ENCODE results near the gene CCDC12.

CCDC12 gene

GRCh38 chr3:46955157-46955556 is 21.4 kb downstream of the CCDC12 start:
- H3K36me3 ChIP-seq (ENCODE audit: insufficient read depth, low read length) = no peaks in the 10 kb centered on the region
- H3K4me1 ChIP-seq (ENCODE audit: insufficient read depth, low read length) = peaks cover 16% of the 10 kb centered on the region
- no peak overlapping the region for H3K9ac ChIP-seq (ENCODE audit: low read depth, low read length)
- H3K9me3 ChIP-seq (ENCODE audit: control insufficient read depth, insufficient read depth, low read length) = no peaks in the 10 kb centered on the region

- Histone ChIP-seq H3K36me3 (ENCODE audit: insufficient read depth, low read length) (no peaks in the 10 kb centered on the region), H3K4me1 (ENCODE audit: insufficient read depth, low read length) (peaks cover 13% of the 10 kb centered on the region), H3K9ac (ENCODE audit: low read depth, low read length) (no peak overlapping the region), H3K9me3 (ENCODE audit: control insufficient read depth, insufficient read depth, low read length) (no peaks in the 10 kb centered on the region)
Observed at GRCh38 chr3:46954178-46954577, 22.4 kb downstream of the CCDC12 start.

- Histone ChIP-seq H3K36me3 (ENCODE audit: insufficient read depth, low read length) (no peaks in the 10 kb centered on the region), H3K4me1 (ENCODE audit: insufficient read depth, low read length) (peaks cover 17% of the 10 kb centered on the region), H3K9me3 (ENCODE audit: control insufficient read depth, insufficient read depth, low read length) (no peaks in the 10 kb centered on the region), H3K9ac (ENCODE audit: low read depth, low read length) (no peak overlapping the region)
Observed at GRCh38 chr3:46953234-46954010, 23.1 kb downstream of the CCDC12 start.

GRCh38 chr3:46952813-46953212 is 23.7 kb downstream of the CCDC12 start:
- peaks cover 17% of the 10 kb centered on the region for H3K4me1 ChIP-seq (ENCODE audit: insufficient read depth, low read length)
- H3K36me3 ChIP-seq (ENCODE audit: insufficient read depth, low read length) = no peaks in the 10 kb centered on the region
- no peaks in the 10 kb centered on the region for H3K9me3 ChIP-seq (ENCODE audit: control insufficient read depth, insufficient read depth, low read length)
- no peak overlapping the region for H3K9ac ChIP-seq (ENCODE audit: low read depth, low read length)

GRCh38 chr3:46950650-46951241 is 25.8 kb downstream of the CCDC12 start:
- no peak overlapping the region for H3K9ac ChIP-seq (ENCODE audit: low read depth, low read length)
- no peaks in the 10 kb centered on the region for H3K36me3 ChIP-seq (ENCODE audit: insufficient read depth, low read length)
- H3K4me1 ChIP-seq (ENCODE audit: insufficient read depth, low read length) = peaks cover 17% of the 10 kb centered on the region
- H3K9me3 ChIP-seq (ENCODE audit: control insufficient read depth, insufficient read depth, low read length) = no peaks in the 10 kb centered on the region

GRCh38 chr3:46950177-46950576 is 26.4 kb downstream of the CCDC12 start:
- no peaks in the 10 kb centered on the region for H3K36me3 ChIP-seq (ENCODE audit: insufficient read depth, low read length)
- peaks cover 17% of the 10 kb centered on the region for H3K4me1 ChIP-seq (ENCODE audit: insufficient read depth, low read length)
- H3K9me3 ChIP-seq (ENCODE audit: control insufficient read depth, insufficient read depth, low read length) = no peaks in the 10 kb centered on the region
- no peak overlapping the region for H3K9ac ChIP-seq (ENCODE audit: low read depth, low read length)

GRCh38 chr3:46948830-46949671 is 27.5 kb downstream of the CCDC12 start:
- Histone ChIP-seq H3K36me3 (ENCODE audit: insufficient read depth, low read length) (no peaks in the 10 kb centered on the region), H3K9ac (ENCODE audit: low read depth, low read length) (no peak overlapping the region), H3K4me1 (ENCODE audit: insufficient read depth, low read length) (peaks cover 20% of the 10 kb centered on the region), H3K9me3 (ENCODE audit: control insufficient read depth, insufficient read depth, low read length) (no peaks in the 10 kb centered on the region)

- Histone ChIP-seq H3K9me3 (ENCODE audit: control insufficient read depth, insufficient read depth, low read length) (no peaks in the 10 kb centered on the region), H3K36me3 (ENCODE audit: insufficient read depth, low read length) (no peaks in the 10 kb centered on the region), H3K4me1 (ENCODE audit: insufficient read depth, low read length) (peaks cover 22% of the 10 kb centered on the region), H3K9ac (ENCODE audit: low read depth, low read length) (no peak overlapping the region)
Observed at GRCh38 chr3:46947981-46948791, 28.4 kb downstream of the CCDC12 start.

- Histone ChIP-seq H3K36me3 (ENCODE audit: insufficient read depth, low read length) (no peaks in the 10 kb centered on the region), H3K9ac (ENCODE audit: low read depth, low read length) (no peak overlapping the region), H3K4me1 (ENCODE audit: insufficient read depth, low read length) (peaks cover 15% of the 10 kb centered on the region)
Observed at GRCh38 chr3:46947546-46947901, 29.0 kb downstream of the CCDC12 start.

GRCh38 chr3:46946856-46947545 is 29.5 kb downstream of the CCDC12 start:
- Histone ChIP-seq H3K9ac (ENCODE audit: low read depth, low read length) (no peak overlapping the region), H3K4me1 (ENCODE audit: insufficient read depth, low read length) (peaks cover 15% of the 10 kb centered on the region), H3K36me3 (ENCODE audit: insufficient read depth, low read length) (no peaks in the 10 kb centered on the region), H3K9me3 (ENCODE audit: control insufficient read depth, insufficient read depth, low read length) (no peaks in the 10 kb centered on the region)

More at GRCh38 chr3:46947546-46947901, 29.0 kb downstream of the CCDC12 start:
- no peaks in the 10 kb centered on the region for H3K9me3 ChIP-seq (ENCODE audit: control insufficient read depth, insufficient read depth, low read length)

- H3K4me1 ChIP-seq (ENCODE audit: insufficient read depth, low read length) = peaks cover 15% of the 10 kb centered on the region
- no peaks in the 10 kb centered on the region for H3K36me3 ChIP-seq (ENCODE audit: insufficient read depth, low read length)
- no peaks in the 10 kb centered on the region for H3K9me3 ChIP-seq (ENCODE audit: control insufficient read depth, insufficient read depth, low read length)
- H3K9ac ChIP-seq (ENCODE audit: low read depth, low read length) = no peak overlapping the region
Observed at GRCh38 chr3:46946416-46946815, 30.1 kb downstream of the CCDC12 start.

- Histone ChIP-seq H3K36me3 (ENCODE audit: insufficient read depth, low read length) (peaks cover 3% of the 10 kb centered on the region; the same call in 1 of the 2 replicates), H3K9me3 (ENCODE audit: control insufficient read depth, insufficient read depth, low read length) (no peaks in the 10 kb centered on the region), H3K9ac (ENCODE audit: low read depth, low read length) (no peak overlapping the region), H3K4me1 (ENCODE audit: insufficient read depth, low read length) (peaks cover 12% of the 10 kb centered on the region; the same call in 1 of the 2 replicates)
Observed at GRCh38 chr3:46944191-46944590, 32.4 kb downstream of the CCDC12 start.

GRCh38 chr3:46943237-46944187 is 33.0 kb downstream of the CCDC12 start:
- Histone ChIP-seq H3K36me3 (ENCODE audit: insufficient read depth, low read length) (peaks cover 3% of the 10 kb centered on the region; the same call in 1 of the 2 replicates), H3K9ac (ENCODE audit: low read depth, low read length) (no peak overlapping the region), H3K4me1 (ENCODE audit: insufficient read depth, low read length) (0 out of 2 replicates have a peak, but pooled peaks cover 8% of the 10 kb centered on the region), H3K9me3 (ENCODE audit: control insufficient read depth, insufficient read depth, low read length) (no peaks in the 10 kb centered on the region)
